C4-2B (cell line): ENCODE results near the gene EFCAB8.

Experiments used
- CTCF ChIP-seq: fragments of 450-650 bp; conservative IDR thresholded peaks from 2 replicates; pipeline ENCODE4 v1.5.1; 2017; ENCODE audit warnings: mild to moderate bottlenecking
- ZFX ChIP-seq: fragments of 450-650 bp; IDR thresholded peaks from 2 replicates; pipeline ENCODE4 v1.6.1; 2017

GRCh38 chr20:32823078-32823477 lies 35.6 kb upstream of the EFCAB8 start:
- no peak for TF ChIP-seq CTCF
- TF ChIP-seq ZFX = no peak
